GM12875 (cell line): ENCODE data around the gene CDKN2B-AS1.

Experiments
- H3K4me3 ChIP-seq: one replicate; pipeline ENCODE4 v1.5.1; 2011; ENCODE audit warnings: low read depth, low read length, control low read depth
- TF ChIP-seq, protein P1 (sequence below): IDR thresholded peaks from 2 replicates; pipeline ENCODE4 v1.5.1; 2011; ENCODE audit warnings: low read depth, mild to moderate bottlenecking, control low read depth, inconsistent platforms, low read length, moderate library complexity, borderline replicate concordance; ENCODE audit not compliant: insufficient read depth

The CDKN2B-AS1 gene

DNA sequence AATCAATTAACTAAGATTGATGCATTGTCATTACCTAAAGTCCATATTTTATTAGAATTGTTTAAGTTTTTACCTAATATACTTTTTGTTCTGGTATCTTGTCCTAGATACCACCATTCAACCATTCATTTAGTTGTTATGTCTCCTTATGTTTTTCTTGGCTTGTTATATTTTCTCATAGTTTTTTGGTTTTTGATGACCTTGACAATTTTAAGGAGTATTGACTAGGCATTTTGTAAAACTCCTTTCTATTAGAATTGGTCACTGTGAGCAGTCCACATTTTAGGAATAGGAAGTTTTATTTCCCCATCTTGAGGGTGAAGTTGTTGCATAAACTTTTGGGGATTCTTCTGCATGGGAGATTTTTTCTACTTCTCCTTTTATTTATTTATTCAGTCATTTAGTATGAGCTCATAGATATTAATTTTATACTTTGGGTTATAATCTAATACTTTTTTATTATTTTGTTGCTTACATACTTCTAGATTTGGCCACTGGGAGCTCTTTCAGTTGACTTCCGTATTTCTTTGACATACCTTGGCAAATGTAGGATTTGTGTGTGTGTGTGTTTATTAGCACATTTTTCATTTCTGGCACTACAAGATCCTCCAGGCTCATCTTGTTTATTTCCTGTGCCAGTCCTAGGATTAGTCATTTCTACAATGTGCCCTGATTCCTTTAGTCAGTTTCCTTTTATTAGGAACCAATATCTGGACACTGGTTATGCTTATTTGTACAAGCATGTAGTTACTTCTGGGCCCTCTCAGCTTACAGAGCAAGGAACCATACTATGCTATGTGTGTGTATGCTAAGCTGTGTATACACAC, 149.4 kb downstream of the CDKN2B-AS1 start:
- no peak overlapping the region for H3K4me3 ChIP-seq
- TF ChIP-seq, protein P1, sequence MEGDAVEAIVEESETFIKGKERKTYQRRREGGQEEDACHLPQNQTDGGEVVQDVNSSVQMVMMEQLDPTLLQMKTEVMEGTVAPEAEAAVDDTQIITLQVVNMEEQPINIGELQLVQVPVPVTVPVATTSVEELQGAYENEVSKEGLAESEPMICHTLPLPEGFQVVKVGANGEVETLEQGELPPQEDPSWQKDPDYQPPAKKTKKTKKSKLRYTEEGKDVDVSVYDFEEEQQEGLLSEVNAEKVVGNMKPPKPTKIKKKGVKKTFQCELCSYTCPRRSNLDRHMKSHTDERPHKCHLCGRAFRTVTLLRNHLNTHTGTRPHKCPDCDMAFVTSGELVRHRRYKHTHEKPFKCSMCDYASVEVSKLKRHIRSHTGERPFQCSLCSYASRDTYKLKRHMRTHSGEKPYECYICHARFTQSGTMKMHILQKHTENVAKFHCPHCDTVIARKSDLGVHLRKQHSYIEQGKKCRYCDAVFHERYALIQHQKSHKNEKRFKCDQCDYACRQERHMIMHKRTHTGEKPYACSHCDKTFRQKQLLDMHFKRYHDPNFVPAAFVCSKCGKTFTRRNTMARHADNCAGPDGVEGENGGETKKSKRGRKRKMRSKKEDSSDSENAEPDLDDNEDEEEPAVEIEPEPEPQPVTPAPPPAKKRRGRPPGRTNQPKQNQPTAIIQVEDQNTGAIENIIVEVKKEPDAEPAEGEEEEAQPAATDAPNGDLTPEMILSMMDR = no peak

DNA sequence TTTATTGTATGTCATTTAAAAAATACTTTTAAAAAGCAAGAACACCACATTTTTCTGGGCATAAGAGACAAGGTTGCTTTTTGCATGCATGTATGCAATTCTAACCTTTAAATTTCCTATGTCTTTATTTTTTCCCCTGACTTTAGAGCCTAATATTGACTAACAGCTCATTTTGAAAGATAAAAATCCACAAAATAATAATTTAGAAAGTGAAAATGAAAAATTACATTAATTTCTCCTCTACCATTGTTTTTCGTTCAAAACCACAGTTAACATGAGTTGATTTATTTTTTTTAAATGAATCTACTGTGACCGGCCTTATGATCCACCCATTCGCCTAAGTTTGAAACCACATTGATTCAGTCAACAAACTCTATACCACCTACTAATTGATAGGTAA, 152.0 kb downstream of the CDKN2B-AS1 start:
- TF ChIP-seq, protein P1 = no peak

DNA sequence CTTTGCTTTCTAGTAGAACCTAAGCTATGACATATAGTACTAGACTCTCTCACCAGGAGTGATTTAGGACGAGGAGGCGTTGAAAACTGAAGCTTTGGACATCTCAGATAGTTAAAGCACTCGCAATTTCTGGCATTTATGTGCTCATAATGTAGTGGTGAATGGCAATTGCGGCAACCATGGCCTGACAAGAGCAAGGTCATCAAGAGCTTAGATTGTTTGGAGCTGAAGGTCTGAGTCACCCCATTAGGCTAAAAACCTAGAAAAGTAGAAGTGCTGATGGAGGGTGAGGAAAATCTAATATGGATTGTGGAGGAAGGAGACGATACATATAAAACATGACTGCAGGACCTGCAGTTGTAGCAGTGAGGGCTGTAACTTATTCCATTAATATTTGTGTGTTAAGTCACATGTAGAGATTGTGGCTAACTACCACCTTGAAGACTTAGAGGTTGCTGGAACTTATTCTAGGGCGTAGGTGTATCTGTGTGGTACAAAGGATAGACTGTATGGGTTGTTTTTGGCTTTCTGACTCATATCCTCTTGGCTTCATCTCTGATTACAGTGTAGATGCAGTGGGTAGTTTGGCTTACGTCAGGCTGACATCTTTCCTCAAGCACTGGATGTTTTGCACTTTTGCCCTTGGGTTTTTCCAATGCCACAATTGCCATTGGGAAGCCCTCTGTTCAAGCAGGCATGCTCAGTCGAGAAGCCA, 153.4 kb downstream of the CDKN2B-AS1 start:
- TF ChIP-seq, protein P1 = no peak
- H3K4me3 ChIP-seq = no peak overlapping the region

More for the DNA sequence above, 152.0 kb downstream of the CDKN2B-AS1 start:
- no peak overlapping the region for H3K4me3 ChIP-seq

DNA sequence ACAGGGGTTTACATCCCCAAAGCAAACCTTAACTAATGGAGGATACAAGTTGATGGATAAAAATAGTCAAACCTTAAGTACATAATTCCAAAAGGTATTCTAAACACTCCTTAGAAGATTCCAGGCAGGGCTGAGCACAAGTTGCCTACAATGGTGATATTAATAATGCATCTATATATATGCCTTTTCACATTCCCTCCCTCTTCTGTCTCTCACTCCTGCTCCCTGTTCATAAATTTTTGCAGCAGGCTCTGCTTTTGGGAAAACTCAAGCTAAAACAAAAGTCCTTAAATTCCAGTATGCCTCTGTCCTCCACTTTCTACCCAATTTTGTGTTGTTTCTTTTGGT, 153.9 kb downstream of the CDKN2B-AS1 start:
- no peak overlapping the region for H3K4me3 ChIP-seq
- TF ChIP-seq, protein P1 = no peak

DNA sequence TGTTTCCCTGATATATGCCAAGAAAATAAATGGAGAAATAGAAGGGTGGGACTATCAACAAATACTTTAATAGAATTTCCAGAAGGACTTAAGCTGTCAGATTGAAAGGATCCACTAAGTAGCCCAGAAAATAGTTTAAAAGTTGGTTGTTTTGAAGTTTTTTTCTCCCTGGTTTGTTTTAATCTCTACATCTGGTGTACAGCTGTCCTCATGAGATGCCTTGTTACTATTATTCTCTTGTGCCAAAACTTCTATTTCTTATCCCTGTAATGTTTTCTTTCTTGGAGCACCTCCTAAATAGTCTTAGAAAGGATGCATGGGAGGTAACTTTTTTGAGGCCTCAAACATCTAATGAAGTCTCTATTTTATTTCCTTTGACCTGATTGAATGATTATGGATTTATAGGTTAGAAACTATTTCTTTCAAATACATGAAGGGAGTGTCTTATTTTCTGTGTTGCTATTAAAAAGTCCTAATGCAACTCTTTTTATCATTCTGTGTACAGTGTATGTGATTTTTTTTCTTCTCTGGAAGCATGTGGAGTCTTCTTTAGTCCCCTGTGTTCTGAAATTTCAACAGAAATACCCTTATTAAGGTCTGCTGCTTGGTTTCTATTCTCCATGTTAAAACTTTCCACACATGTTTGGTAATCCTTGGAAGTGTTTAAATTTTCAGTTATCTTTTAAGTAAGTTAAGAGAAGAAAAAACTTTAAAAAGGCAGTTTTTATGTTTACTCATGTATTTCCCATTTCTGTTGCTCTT, 154.5 kb downstream of the CDKN2B-AS1 start:
- no peak overlapping the region for H3K4me3 ChIP-seq
- TF ChIP-seq, protein P1 = no peak

DNA sequence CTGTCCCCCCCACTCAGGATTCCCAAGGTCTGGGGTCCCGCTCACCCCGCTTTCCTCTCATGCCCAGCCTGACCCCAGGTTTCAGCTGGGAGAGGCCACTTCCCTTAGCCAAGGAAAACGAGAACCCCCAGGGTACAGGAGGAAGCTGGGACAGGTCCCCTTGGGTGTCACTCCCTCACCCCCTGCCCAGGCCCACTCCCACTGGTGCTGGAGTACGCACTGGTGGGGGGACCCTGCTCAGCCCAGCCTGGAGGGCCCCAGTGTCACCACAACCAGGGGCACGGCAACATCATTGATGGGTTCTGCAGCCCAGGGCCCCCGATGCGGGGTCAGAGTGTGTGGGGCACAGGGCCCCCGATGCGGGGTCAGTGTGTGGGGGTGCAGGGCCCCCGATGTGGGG, 159.5 kb downstream of the CDKN2B-AS1 start:
- no peak overlapping the region for H3K4me3 ChIP-seq
- TF ChIP-seq, protein P1 = no peak
